Liver (tissue), 9 donors: ENCODE data around the gene ZNF786. TPM values are rescaled to one million over a fixed set of nuclear protein-coding genes. Genes with fewer than 3 reads are reported as not detected.
"Not testable (repeated sequence)": the region's sequence is repeated elsewhere in the genome, so short reads cannot be mapped to it uniquely, and the experiment has no call there.

Source experiments
- DNase-seq: peaks from one replicate; pipeline ENCODE4 v3.0.0-alpha.2; 2017; ENCODE audit warnings: low spot score
- H3K27ac ChIP-seq, 2 donors: one replicate each; pipeline ENCODE4 v1.7.0; 2013; ENCODE audit warnings: inconsistent platforms in 2 of 2, low read length in 2 of 2, control low read depth in 1 of 2, low read depth in 1 of 2, mild to moderate bottlenecking in 1 of 2
- H3K27me3 ChIP-seq, 4 donors: one replicate each; pipeline versions ENCODE4 v1.6.1 to v1.7.0; 2013; ENCODE audit warnings: low read length in 3 of 4, inconsistent platforms in 1 of 4, mild to moderate bottlenecking in 1 of 4, moderate library complexity in 1 of 4; ENCODE audit not compliant: control insufficient read depth in 4 of 4, insufficient read depth in 4 of 4
- H3K36me3 ChIP-seq, 4 donors: one replicate each; pipeline versions ENCODE4 v1.6.1 to v1.7.0; 2013; ENCODE audit warnings: low read length in 3 of 4, mild to moderate bottlenecking in 3 of 4, low read depth in 1 of 4, moderate library complexity in 1 of 4; ENCODE audit not compliant: control insufficient read depth in 4 of 4, insufficient read depth in 3 of 4
- H3K4me1 ChIP-seq, 4 donors: one replicate each; pipeline versions ENCODE4 v1.6.1 to v1.7.0; 2013; ENCODE audit warnings: low read length in 3 of 4, mild to moderate bottlenecking in 3 of 4, moderate library complexity in 1 of 4; ENCODE audit not compliant: control insufficient read depth in 4 of 4, insufficient read depth in 4 of 4
- H3K4me3 ChIP-seq, 3 donors: one replicate each; pipeline versions ENCODE4 v1.6.1 to v1.7.0; 2013; ENCODE audit warnings: low read length in 3 of 3, control low read depth in 1 of 3, low read depth in 1 of 3, mild to moderate bottlenecking in 1 of 3
- H3K9ac ChIP-seq, 2 donors: one replicate each; pipeline ENCODE4 v1.7.0; 2013; ENCODE audit warnings: low read length in 2 of 2, mild to moderate bottlenecking in 2 of 2, moderate library complexity in 2 of 2, control low read depth in 1 of 2, low read depth in 1 of 2
- H3K9me3 ChIP-seq, 4 donors: one replicate each; pipeline versions ENCODE4 v1.6.1 to v1.7.0; 2013; ENCODE audit warnings: low read length in 3 of 4; ENCODE audit not compliant: control insufficient read depth in 4 of 4
- ATF3 ChIP-seq: IDR thresholded peaks from 2 replicates; pipeline ENCODE4 v1.6.1; 2016; ENCODE audit warnings: antibody characterized with exemption
- CTCF ChIP-seq: fragments of 150-350 bp; IDR thresholded peaks from 2 replicates; pipeline ENCODE4 v1.5.1; 2017; ENCODE audit warnings: improper control_type of control experiment, low read depth, low read length; ENCODE audit not compliant: missing input control
- EGR1 ChIP-seq, 2 donors: IDR thresholded peaks; 2 replicates each; pipeline ENCODE4 v1.6.1; 2016 to 2018; ENCODE audit warnings: antibody characterized with exemption in 2 of 2, low read depth in 2 of 2
- FOXA1 ChIP-seq: IDR thresholded peaks from 2 replicates; pipeline ENCODE4 v1.6.1; 2016; ENCODE audit warnings: antibody characterized with exemption
- FOXA2 ChIP-seq: IDR thresholded peaks from 2 replicates; pipeline ENCODE4 v1.6.1; 2016; ENCODE audit warnings: antibody characterized with exemption
- GABPA ChIP-seq, 2 donors: IDR thresholded peaks in 1 of 2; conservative IDR thresholded peaks in 1 of 2; 2 replicates each; pipeline ENCODE4 v1.6.1; 2016; ENCODE audit warnings: antibody characterized with exemption in 2 of 2, mild to moderate bottlenecking in 1 of 2, moderate library complexity in 1 of 2
- HNF4A ChIP-seq, 2 donors: conservative IDR thresholded peaks; 2 replicates each; pipeline ENCODE4 v1.6.1; 2016; ENCODE audit warnings: antibody characterized with exemption in 2 of 2, mild to moderate bottlenecking in 2 of 2
- HNF4G ChIP-seq: IDR thresholded peaks from 2 replicates; pipeline ENCODE4 v1.6.1; 2016; ENCODE audit warnings: antibody characterized with exemption
- JUND ChIP-seq, 2 donors: IDR thresholded peaks; 2 replicates each; pipeline ENCODE4 v1.6.1; 2016; ENCODE audit warnings: antibody characterized with exemption in 2 of 2
- MAX ChIP-seq: IDR thresholded peaks from 2 replicates; pipeline ENCODE4 v1.6.1; 2016; ENCODE audit warnings: antibody characterized with exemption
- NR2F2 ChIP-seq: IDR thresholded peaks from 2 replicates; pipeline ENCODE4 v1.6.1; 2016; ENCODE audit warnings: antibody characterized with exemption
- RAD21 ChIP-seq, 2 donors: IDR thresholded peaks; 2 replicates each; pipeline ENCODE4 v1.6.1; 2016; ENCODE audit warnings: antibody characterized with exemption in 2 of 2, mild to moderate bottlenecking in 2 of 2
- REST ChIP-seq: IDR thresholded peaks from 2 replicates; pipeline ENCODE4 v1.6.1; 2016; ENCODE audit warnings: antibody characterized with exemption, mild to moderate bottlenecking
- RXRA ChIP-seq, 2 donors: IDR thresholded peaks; 2 replicates each; pipeline ENCODE4 v1.6.1; 2017 to 2018; ENCODE audit warnings: antibody characterized with exemption in 2 of 2, mild to moderate bottlenecking in 1 of 2
- SP1 ChIP-seq: IDR thresholded peaks from 2 replicates; pipeline ENCODE4 v1.6.1; 2018; ENCODE audit warnings: antibody characterized with exemption, mild to moderate bottlenecking
- TAF1 ChIP-seq: conservative IDR thresholded peaks from 2 replicates; pipeline ENCODE4 v1.6.1; 2016; ENCODE audit warnings: antibody characterized with exemption, mild to moderate bottlenecking
- YY1 ChIP-seq: IDR thresholded peaks from 2 replicates; pipeline ENCODE4 v1.6.1; 2016; ENCODE audit warnings: antibody characterized with exemption, mild to moderate bottlenecking
- ZBTB33 ChIP-seq: IDR thresholded peaks from 2 replicates; pipeline ENCODE4 v1.6.1; 2016; ENCODE audit warnings: antibody characterized with exemption
- WGBS: extraction: QIAGEN DNeasy Blood & Tissue Kit; methylation state at CpG from one replicate; pipeline ENCODE4 v1.1.7; 2013; 5-methylcytosine and 5-hydroxymethylcytosine counted together
- polyA plus RNA-seq, 2 donors: library from polyadenylated mRNA; stranded (reverse) in 1 of 2; unstranded in 1 of 2; fragments of 200-250 nt in 1 of 2; fragments of >200 nt in 1 of 2; fragmentation: Nextera tagmentation in 1 of 2; extraction: Ambion mirVana in 1 of 2; gene quantifications; one replicate each; pipeline versions ENCODE4 v1.2.1 to v1.2.3, GENCODE V29; 2013 to 2015
- total RNA-seq, 2 donors: library from RNA; depleted of rRNA; stranded (reverse); fragments of >200 nt; gene quantifications; one replicate each; pipeline ENCODE4 v1.2.3, GENCODE V29; 2014
- donor health status: healthy.
- donor health status: healthy.
- donor health status: healthy.
- donor health status: healthy.
- donor health status: healthy.

The ZNF786 gene
- total and polyA plus RNA-seq, 4 donors, result 1.0 to 5.9 (median 2.3) TPM

DNA sequence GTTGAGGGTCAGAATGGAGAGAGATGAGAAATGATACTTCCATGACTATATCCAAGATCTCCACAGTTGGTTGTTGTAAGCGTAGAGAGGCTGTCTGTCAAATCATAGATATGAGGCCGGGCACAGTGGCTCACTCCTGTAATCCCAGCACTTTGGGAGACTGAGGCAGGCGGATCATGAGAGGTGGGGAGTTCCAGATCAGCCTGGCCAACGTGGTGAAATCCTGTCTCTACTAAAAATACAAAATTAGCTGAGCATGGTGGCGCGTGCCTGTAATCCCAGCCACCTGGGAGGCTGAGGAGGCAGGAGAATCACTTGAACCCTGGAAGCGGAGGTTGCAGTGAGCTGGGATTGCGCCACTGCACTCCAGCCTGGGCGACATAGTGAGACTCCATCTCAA is 60.1 kb downstream of the ZNF786 start:
- not testable (repeated sequence) for H3K4me3 ChIP-seq, H3K27ac ChIP-seq
- WGBS, result 96% methylated on average over 9 of the region's 9 CpGs

DNA sequence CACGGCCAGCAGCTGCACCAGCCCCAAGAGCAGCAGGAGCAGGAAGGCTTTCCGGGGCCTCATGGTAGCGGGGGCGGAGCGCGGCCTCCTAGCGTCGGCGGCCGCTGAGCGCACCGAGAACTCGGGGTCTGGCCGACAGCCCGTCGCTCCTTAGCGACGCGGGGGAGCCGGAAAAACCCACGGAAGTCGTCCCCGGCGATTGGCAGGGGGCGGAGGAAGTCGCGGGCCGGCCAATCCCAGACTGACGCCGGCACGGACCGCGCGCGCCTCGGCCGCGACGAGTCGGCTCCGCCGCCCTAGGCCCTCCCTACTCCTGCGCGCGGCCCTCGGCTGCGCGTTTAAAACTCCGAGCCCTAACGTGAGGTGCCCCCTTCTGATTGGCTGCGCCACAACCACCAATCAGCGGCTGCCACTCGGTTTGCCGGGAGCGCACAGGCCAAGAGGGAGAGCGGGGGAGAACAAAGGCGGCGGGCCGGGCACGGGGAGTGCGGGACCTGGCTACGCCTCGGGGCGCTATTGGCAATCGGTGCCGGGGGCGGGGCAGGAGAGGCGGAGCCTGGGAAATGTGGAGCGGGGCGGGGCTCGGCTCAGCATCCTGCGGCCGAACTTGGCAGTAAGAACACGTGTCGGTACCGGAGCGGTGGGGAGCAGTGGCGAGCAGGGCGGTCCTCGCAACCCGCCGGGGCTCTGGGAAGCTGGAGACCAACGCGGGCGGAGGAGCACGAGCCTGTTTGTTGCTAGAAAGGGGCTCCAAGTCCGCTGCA is 62.0 kb downstream of the ZNF786 start, which contains the start of gene PDIA4:
Gene PDIA4 (minus strand): TSS at position 160 of the 764 bp plus-strand sequence. CDS start 97 bp downstream, at position 63.
- WGBS, result under 1% methylated on average over 87 of the region's 87 CpGs
- peak within 1 kb of the TSS; percentile 91 to 92 for H3K27ac ChIP-seq
- TF ChIP-seq CTCF (peak; percentile 34), HNF4G (no peak), JUND (IDR thresholded peaks at IDR 0.05) (peak in 1 of 2 donors; percentile 52), MAX (peak; percentile 69), RAD21 (IDR thresholded peaks at IDR 0.05) (peak; percentile 27 to 29), HNF4A (conservative IDR thresholded peaks at IDR 0.05) (peak in 1 of 2 donors; percentile 36), FOXA1 (peak; percentile 48), TAF1 (peak; percentile 13), SP1 (peak; percentile 95), ATF3 (no peak), REST (peak; percentile 74), RXRA (IDR thresholded peaks at IDR 0.05) (peak; percentile 35 to 42), FOXA2 (peak; percentile 45), EGR1 (IDR thresholded peaks at IDR 0.05; ENCODE audit: low read depth in 2 of 2) (peak; percentile 67 to 74), NR2F2 (peak; percentile 17), GABPA (IDR thresholded peaks at IDR 0.05 in 1 of 2, conservative IDR thresholded peaks at IDR 0.05 in 1 of 2) (peak; percentile 52 to 88), YY1 (peak; percentile 62), ZBTB33 (peak; percentile 38)
- peak; percentile 99 for DNase-seq
- peaks cover 4 to 30% (median 15%) of the 10 kb centered on the region in 4 donors for H3K4me1 ChIP-seq
- H3K9ac ChIP-seq, result peak within 1 kb of the TSS; percentile 62 to 72
- H3K27me3 ChIP-seq, result no peaks in the 10 kb centered on the region
- peaks cover 0 to 3% (median 0%) of the 10 kb centered on the region in 4 donors for H3K36me3 ChIP-seq
- no peaks in the 10 kb centered on the region for H3K9me3 ChIP-seq
- H3K4me3 ChIP-seq, result peak within 1 kb of the TSS; percentile 86 to 97 (median 89)

More for the DNA sequence above, 60.1 kb downstream of the ZNF786 start:
- H3K36me3 ChIP-seq, H3K27me3 ChIP-seq, H3K9ac ChIP-seq, DNase-seq, H3K9me3 ChIP-seq: not testable (repeated sequence)
- peaks cover 4 to 26% (median 12%) of the 10 kb centered on the region in 4 donors for H3K4me1 ChIP-seq
